Activated T-helper 1 cell treated with anti-CD3 and anti-CD28 coated beads, Interleukin-2, amount 50 U/mL, for 16 hours (primary cell): ENCODE data around the gene METRNL.
"Not testable (repeated sequence)": the region's sequence is repeated elsewhere in the genome, so short reads cannot be mapped to it uniquely, and the experiment has no call there.

Source experiments
- DNase-seq, 2 donors: peaks; one replicate each; pipeline ENCODE4 v3.0.0-alpha.2; 2020; ENCODE audit warnings: low read depth in 1 of 2, low spot score in 1 of 2

METRNL gene

GRCh38 chr17:83051396-83052240 is 27.8 kb upstream of the METRNL start:
- DNase-seq = peak; percentile 94 to 98

- DNase-seq = no peak
Observed at GRCh38 chr17:83052241-83052564, 27.2 kb upstream of the METRNL start.

- DNase-seq = no peak
Observed at GRCh38 chr17:83053021-83053681, 26.3 kb upstream of the METRNL start.

- no peak for DNase-seq
Observed at GRCh38 chr17:83053739-83054451, 25.5 kb upstream of the METRNL start.

GRCh38 chr17:83054518-83055125 is 24.8 kb upstream of the METRNL start:
- DNase-seq = no peak

GRCh38 chr17:83055176-83055575 is 24.2 kb upstream of the METRNL start:
- DNase-seq = not testable (repeated sequence)

GRCh38 chr17:83055911-83056582 is 23.4 kb upstream of the METRNL start:
- DNase-seq = no peak

- DNase-seq = no peak
Observed at GRCh38 chr17:83056583-83057396, 22.6 kb upstream of the METRNL start.

GRCh38 chr17:83057397-83057761 is 22.0 kb upstream of the METRNL start:
- no peak for DNase-seq

- DNase-seq = no peak
Observed at GRCh38 chr17:83057793-83058265, 21.6 kb upstream of the METRNL start.

- DNase-seq = no peak
Observed at GRCh38 chr17:83058266-83058798, 21.1 kb upstream of the METRNL start.

GRCh38 chr17:83061586-83061985 is 17.8 kb upstream of the METRNL start:
- DNase-seq = no peak

- no peak for DNase-seq
Observed at GRCh38 chr17:83062011-83062817, 17.2 kb upstream of the METRNL start.

GRCh38 chr17:83062818-83063671 is 16.4 kb upstream of the METRNL start:
- no peak for DNase-seq

GRCh38 chr17:83064021-83064731 is 15.2 kb upstream of the METRNL start:
- DNase-seq = no peak

- no peak for DNase-seq
Observed at GRCh38 chr17:83064732-83065659, 14.4 kb upstream of the METRNL start.
